Activated CD8-positive, alpha-beta T cell treated with anti-CD3 and anti-CD28 coated beads for 36 hours (primary cell): ENCODE results near the gene KLHDC3. TPM values are rescaled to one million over a fixed set of nuclear protein-coding genes. Genes with fewer than 3 reads are reported as not detected.

ENCODE experiments used
- ATAC-seq: fragments of 200-7000 bp; cut with Tn5 transposase; one replicate; pipeline ENCODE4 v1.10.0; 2021; ENCODE audit warnings: mild to moderate bottlenecking, moderate library complexity
- CTCF ChIA-PET: fragments of 350-600 bp; sonication (Branson Sonifier 250); formaldehyde crosslinking; loops from one replicate; lab custom pipeline; 2021; ENCODE audit warnings: antibody characterized with exemption; lab: Charles Lee
- POLR2A ChIA-PET: fragments of 350-600 bp; sonication (Branson Sonifier 250); formaldehyde crosslinking; loops from one replicate; lab custom pipeline; 2021; ENCODE audit warnings: antibody characterized with exemption; lab: Charles Lee
- DNase-seq: peaks from one replicate; pipeline ENCODE4 v3.0.0-alpha.2; 2020
- H3K27ac Mint-ChIP-seq: one replicate; pipeline ENCODE4 v1.8.0; 2021; ENCODE audit warnings: mild to moderate bottlenecking, mixed read lengths
- H3K27me3 Mint-ChIP-seq: one replicate; pipeline ENCODE4 v1.8.0; 2021; ENCODE audit warnings: mixed read lengths
- H3K36me3 Mint-ChIP-seq: one replicate; pipeline ENCODE4 v1.8.0; 2021; ENCODE audit warnings: low read depth, mixed read lengths
- H3K4me1 Mint-ChIP-seq: one replicate; pipeline ENCODE4 v1.8.0; 2021; ENCODE audit warnings: low read depth, mixed read lengths
- H3K4me3 Mint-ChIP-seq: one replicate; pipeline ENCODE4 v1.8.0; 2021; ENCODE audit warnings: mild to moderate bottlenecking, moderate library complexity, mixed read lengths
- H3K9me3 Mint-ChIP-seq: one replicate; pipeline ENCODE4 v1.8.0; 2021; ENCODE audit warnings: mixed read lengths
- intact Hi-C: fragments of 100-400 bp; cut with micrococcal nuclease; formaldehyde crosslinking; loops from one replicate; pipeline ENCODE4 v1.10.0; 2022
- total RNA-seq, 2 experiments: library from RNA; stranded (reverse); gene quantifications; one replicate each; pipeline ENCODE4 v1.2.3, GENCODE V29; 2021
- TF ChIP-seq, protein P1 (sequence below): fragments of 200-600 bp; IDR thresholded peaks from one replicate; pipeline ENCODE4 v1.8.0; 2022; ENCODE audit warnings: antibody characterized with exemption, mild to moderate bottlenecking

KLHDC3 gene
- total RNA-seq, 2 experiments from 2014 or later: 58.6 to 64.0 TPM

DNA sequence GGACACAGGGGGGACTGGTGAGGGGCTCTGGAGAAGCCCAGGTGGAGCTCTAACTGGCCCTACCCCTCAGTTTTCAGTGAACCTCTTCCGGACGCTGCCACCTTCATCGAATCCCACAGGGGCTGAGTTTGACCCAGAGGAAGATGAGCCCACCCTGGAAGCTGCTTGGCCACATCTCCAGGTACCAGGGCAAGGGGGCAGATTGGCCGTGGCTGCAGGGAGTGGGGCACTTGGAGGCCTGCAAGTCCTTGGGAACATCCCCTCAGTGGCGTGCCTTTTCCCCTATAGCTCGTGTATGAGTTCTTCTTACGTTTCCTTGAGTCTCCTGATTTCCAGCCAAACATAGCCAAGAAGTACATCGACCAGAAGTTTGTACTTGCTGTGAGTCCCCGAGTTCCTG lies 6.9 kb upstream of the KLHDC3 start:
- DNase-seq (no peak), ATAC-seq (no peak)
- TF ChIP-seq, protein P1, sequence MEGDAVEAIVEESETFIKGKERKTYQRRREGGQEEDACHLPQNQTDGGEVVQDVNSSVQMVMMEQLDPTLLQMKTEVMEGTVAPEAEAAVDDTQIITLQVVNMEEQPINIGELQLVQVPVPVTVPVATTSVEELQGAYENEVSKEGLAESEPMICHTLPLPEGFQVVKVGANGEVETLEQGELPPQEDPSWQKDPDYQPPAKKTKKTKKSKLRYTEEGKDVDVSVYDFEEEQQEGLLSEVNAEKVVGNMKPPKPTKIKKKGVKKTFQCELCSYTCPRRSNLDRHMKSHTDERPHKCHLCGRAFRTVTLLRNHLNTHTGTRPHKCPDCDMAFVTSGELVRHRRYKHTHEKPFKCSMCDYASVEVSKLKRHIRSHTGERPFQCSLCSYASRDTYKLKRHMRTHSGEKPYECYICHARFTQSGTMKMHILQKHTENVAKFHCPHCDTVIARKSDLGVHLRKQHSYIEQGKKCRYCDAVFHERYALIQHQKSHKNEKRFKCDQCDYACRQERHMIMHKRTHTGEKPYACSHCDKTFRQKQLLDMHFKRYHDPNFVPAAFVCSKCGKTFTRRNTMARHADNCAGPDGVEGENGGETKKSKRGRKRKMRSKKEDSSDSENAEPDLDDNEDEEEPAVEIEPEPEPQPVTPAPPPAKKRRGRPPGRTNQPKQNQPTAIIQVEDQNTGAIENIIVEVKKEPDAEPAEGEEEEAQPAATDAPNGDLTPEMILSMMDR: no peak
- Mint-ChIP-seq H3K27me3 (no peaks in the 10 kb centered on the region), H3K4me1 (peaks cover 10% of the 10 kb centered on the region), H3K36me3 (peaks cover 19% of the 10 kb centered on the region), H3K9me3 (no peaks in the 10 kb centered on the region), H3K27ac (no peak overlapping the region), H3K4me3 (no peak overlapping the region)
- ChIA-PET CTCF (interaction anchor here (1.4 to 1.5 kb wide), 2 partner anchors 12 to 19 kb away, joined by 3 read pairs; no protein-coding TSS in a partner anchor), POLR2A (no interaction called here)
- intact Hi-C loops: no loop called here

DNA sequence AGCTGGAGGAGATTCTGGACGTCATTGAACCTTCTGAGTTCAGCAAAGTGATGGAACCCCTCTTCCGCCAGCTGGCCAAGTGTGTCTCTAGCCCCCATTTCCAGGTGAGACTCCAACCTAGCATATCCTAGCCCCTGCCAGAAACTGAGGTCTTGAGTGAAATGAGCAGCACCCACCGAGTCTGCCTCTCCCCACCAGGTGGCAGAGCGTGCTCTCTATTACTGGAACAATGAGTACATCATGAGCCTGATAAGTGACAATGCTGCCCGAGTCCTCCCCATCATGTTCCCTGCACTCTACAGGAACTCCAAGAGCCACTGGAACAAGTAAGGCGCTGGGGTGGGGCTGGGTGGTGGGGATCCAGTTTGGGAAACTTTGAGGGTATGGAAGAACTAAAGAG lies 4.9 kb upstream of the KLHDC3 start:
- CTCF ChIA-PET: interaction anchor here (1.1 to 3.0 kb wide), 6 partner anchors 12 to 134 kb away, joined by 3 to 17 read pairs (median 4); partner anchors contain the start of genes PPP2R5D and RRP36

DNA sequence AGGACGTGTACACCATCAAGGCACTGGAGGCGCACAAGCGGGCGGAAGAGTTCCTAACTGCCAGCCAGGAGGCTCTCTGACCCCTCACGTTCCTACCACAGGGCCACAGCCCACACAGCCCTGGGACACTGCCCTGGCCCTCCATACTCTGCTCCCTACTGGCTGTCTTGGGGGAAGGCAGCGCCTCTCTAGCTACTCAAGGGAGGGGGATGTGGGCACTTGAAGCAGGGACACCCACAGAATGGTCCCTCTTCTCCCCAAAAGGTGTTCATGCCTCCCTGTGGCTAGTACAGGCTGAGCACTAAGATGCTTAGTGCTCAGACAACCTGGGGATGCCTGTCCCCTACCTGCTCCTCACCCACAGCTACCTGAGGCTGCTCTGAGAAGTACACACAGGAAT lies 2.8 kb upstream of the KLHDC3 start:
- Mint-ChIP-seq H3K9me3 (no peaks in the 10 kb centered on the region), H3K4me1 (peaks cover 39% of the 10 kb centered on the region), H3K27me3 (no peaks in the 10 kb centered on the region), H3K36me3 (peaks cover 35% of the 10 kb centered on the region), H3K27ac (no peak overlapping the region), H3K4me3 (no peak overlapping the region)
- ChIA-PET CTCF (interaction anchor here (0.8 to 3.0 kb wide), 4 partner anchors 22 to 132 kb away, joined by 3 to 17 read pairs (median 3); no protein-coding TSS in a partner anchor), POLR2A (interaction anchor here (0.7 to 5.7 kb wide), 5 partner anchors 8 to 82 kb away, joined by 3 to 26 read pairs (median 6); partner anchors contain the start of genes CNPY3, PEX6 and PPP2R5D)
- intact Hi-C loops: loop anchor here (5.0 kb wide), 2 partner anchors 34 to 46 kb away; partner anchors contain the start of genes KLC4, MRPL2 and PEX6
- no peak for DNase-seq
- ATAC-seq: no peak
- TF ChIP-seq, protein P1: no peak

More for the DNA sequence above, 4.9 kb upstream of the KLHDC3 start:
- no peak for ATAC-seq
- peaks cover 36% of the 10 kb centered on the region for H3K36me3 Mint-ChIP-seq
- H3K4me3 Mint-ChIP-seq: no peak overlapping the region
- POLR2A ChIA-PET: interaction anchor here (1.0 to 1.4 kb wide), 2 partner anchors 75 to 79 kb away, joined by 3 to 5 read pairs; partner anchors contain the start of gene CNPY3
- DNase-seq: peak; percentile 70
- H3K27me3 Mint-ChIP-seq: no peaks in the 10 kb centered on the region
- H3K4me1 Mint-ChIP-seq: peaks cover 24% of the 10 kb centered on the region
- intact Hi-C loops: no loop called here
- H3K9me3 Mint-ChIP-seq: no peaks in the 10 kb centered on the region
- TF ChIP-seq, protein P1: peak; percentile 35
- peak overlapping the region; percentile 13 for H3K27ac Mint-ChIP-seq

DNA sequence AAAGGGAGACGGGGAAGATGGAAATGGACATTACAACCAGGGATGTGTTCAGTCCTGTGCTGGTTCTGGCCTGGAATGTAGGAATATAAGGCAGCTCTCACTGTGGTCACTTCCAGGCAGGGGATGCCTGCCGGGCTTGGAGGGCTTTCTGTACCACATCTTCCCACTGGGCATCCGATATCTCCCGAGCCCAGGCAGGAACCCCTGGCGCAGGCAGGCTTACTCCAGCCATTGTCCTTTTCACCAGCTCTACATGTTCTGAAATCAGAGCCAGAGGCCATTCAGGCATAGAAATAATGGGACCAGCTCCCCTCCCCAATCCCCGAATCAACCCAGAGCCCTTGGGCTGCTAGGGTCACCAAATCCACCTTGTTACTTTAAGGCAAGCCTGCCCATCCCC lies 1.7 kb upstream of the KLHDC3 start:
- POLR2A ChIA-PET: interaction anchor here (0.9 to 5.7 kb wide), 7 partner anchors 9 to 196 kb away, joined by 3 to 26 read pairs (median 6); partner anchors contain the start of genes CNPY3, PEX6 and PPP2R5D
- CTCF ChIA-PET: interaction anchor here (0.6 to 1.2 kb wide), 3 partner anchors 11 to 130 kb away, joined by 3 read pairs; no protein-coding TSS in a partner anchor
- ATAC-seq: no peak

More for the DNA sequence above, 1.7 kb upstream of the KLHDC3 start:
- TF ChIP-seq, protein P1: no peak
- no peak for DNase-seq
- Mint-ChIP-seq H3K27ac (peak overlapping the region; percentile 50), H3K36me3 (peaks cover 34% of the 10 kb centered on the region), H3K9me3 (no peaks in the 10 kb centered on the region), H3K27me3 (no peaks in the 10 kb centered on the region), H3K4me1 (peaks cover 47% of the 10 kb centered on the region), H3K4me3 (peak overlapping the region; percentile 96)
- intact Hi-C loops: loop anchor here (5.0 kb wide), 2 partner anchors 35 to 45 kb away; partner anchors contain the start of genes KLC4, MRPL2 and PEX6
